Stomach (tissue), 4 donors: ENCODE results near the gene NUDT7.

Source experiments
- CTCF ChIP-seq, 7 experiments: fragments of 450-650 bp in 4 of 7; fragments of 200-600 bp in 3 of 7; sonication (generic) in 3 of 7; IDR thresholded peaks; one replicate each; pipeline ENCODE4 v1.5.1; 2016 to 2019; ENCODE audit warnings: antibody characterized with exemption in 7 of 7, control low read depth in 2 of 7, mild to moderate bottlenecking in 1 of 7
- POLR2A ChIP-seq, 4 donors: fragments of 450-650 bp; IDR thresholded peaks; one replicate each; pipeline ENCODE4 v1.6.1; 2016; ENCODE audit warnings: antibody characterized with exemption in 4 of 4, control low read depth in 2 of 4, mild to moderate bottlenecking in 1 of 4, moderate library complexity in 1 of 4
- POLR2AphosphoS5 ChIP-seq, 3 donors: sonication (generic); formaldehyde crosslinking; IDR thresholded peaks; one replicate each; pipeline ENCODE4 v1.6.1; 2016; ENCODE audit warnings: antibody characterized with exemption in 3 of 3

- TF ChIP-seq CTCF (IDR thresholded peaks at IDR 0.05), result no peak
- TF ChIP-seq POLR2A (IDR thresholded peaks at IDR 0.05), result no peak
- TF ChIP-seq POLR2AphosphoS5 (IDR thresholded peaks at IDR 0.05), result no peak
Observed at GRCh38 chr16:77788181-77789084, 66.1 kb downstream of the NUDT7 start, which contains the start of gene VAT1L.
